NCI-H82 treated with DMSO at 0.1 percent for 48 hours (cell line): Measurements from ENCODE around the gene PIGT.

Source experiments
- DNase-seq: peaks from one replicate; lab custom pipeline; 2025; ENCODE audit not compliant: unreplicated experiment; lab: John Stamatoyannopoulos, UW

The PIGT gene

GRCh38 chr20:45415822-45416637 is at the start of gene PIGT:
Gene PIGT, plus strand, starts transcription at chr20:45416141. Its CDS starts 16 bp downstream, at chr20:45416157.
- peak; percentile 77 for DNase-seq

GRCh38 chr20:45366192-45366591 is 49.7 kb upstream of the PIGT start:
- no peak for DNase-seq

GRCh38 chr20:45366631-45367030 is 49.3 kb upstream of the PIGT start:
- DNase-seq, result no peak

GRCh38 chr20:45367126-45367525 is 48.8 kb upstream of the PIGT start:
- no peak for DNase-seq

- no peak for DNase-seq
Measured at GRCh38 chr20:45368221-45368980, 47.5 kb upstream of the PIGT start.

GRCh38 chr20:45370571-45371160 is 45.3 kb upstream of the PIGT start:
- DNase-seq, result no peak

GRCh38 chr20:45372241-45372640 is 43.7 kb upstream of the PIGT start:
- DNase-seq, result no peak

- no peak for DNase-seq
Measured at GRCh38 chr20:45372646-45373352, 43.1 kb upstream of the PIGT start.

GRCh38 chr20:45373353-45374100 is 42.4 kb upstream of the PIGT start:
- peak; percentile 74 for DNase-seq

GRCh38 chr20:45374101-45374467 is 41.9 kb upstream of the PIGT start:
- no peak for DNase-seq

- no peak for DNase-seq
Measured at GRCh38 chr20:45374966-45375365, 41.0 kb upstream of the PIGT start.

GRCh38 chr20:45377269-45377668 is 38.7 kb upstream of the PIGT start:
- DNase-seq, result no peak

GRCh38 chr20:45378191-45378590 is 37.8 kb upstream of the PIGT start, which contains the start of gene TP53TG5:
Gene TP53TG5, minus strand, starts transcription at chr20:45378325. Its CDS starts 89 bp downstream, at chr20:45378236.
- peak; percentile 23 for DNase-seq

GRCh38 chr20:45387274-45387673 is 28.7 kb upstream of the PIGT start:
- DNase-seq, result no peak

- no peak for DNase-seq
Measured at GRCh38 chr20:45390931-45391330, 25.0 kb upstream of the PIGT start.

- DNase-seq, result no peak
Measured at GRCh38 chr20:45391559-45391958, 24.4 kb upstream of the PIGT start.

GRCh38 chr20:45392733-45393132 is 23.2 kb upstream of the PIGT start:
- DNase-seq, result no peak

- no peak for DNase-seq
Measured at GRCh38 chr20:45394221-45395113, 21.5 kb upstream of the PIGT start.

- no peak for DNase-seq
Measured at GRCh38 chr20:45395114-45395415, 20.9 kb upstream of the PIGT start.

- DNase-seq, result no peak
Measured at GRCh38 chr20:45399018-45399417, 16.9 kb upstream of the PIGT start.
